Endothelial cell of umbilical vein (primary cell): Measurements from ENCODE around the gene RBMS3.

ENCODE experiments used
- CTCF ChIP-seq, 2 donors: IDR thresholded peaks; 1 replicate in 1 of 2; 2 replicates in 1 of 2; pipeline ENCODE4 v1.5.1; 2011; ENCODE audit warnings: low read length in 2 of 2, mild to moderate bottlenecking in 2 of 2, moderate library complexity in 2 of 2, control low read depth in 1 of 2, inconsistent platforms in 1 of 2, low read depth in 1 of 2; ENCODE audit not compliant: insufficient read depth in 1 of 2; ENCODE audit errors: extremely low read depth in 1 of 2
- FOS ChIP-seq: IDR thresholded peaks from 2 replicates; pipeline ENCODE4 v1.6.1; 2011; ENCODE audit warnings: mild to moderate bottlenecking, low read length, moderate library complexity, borderline replicate concordance; ENCODE audit not compliant: insufficient read depth
- MYC ChIP-seq: IDR thresholded peaks from one replicate; pipeline ENCODE4 v1.6.1; 2011; ENCODE audit warnings: mild to moderate bottlenecking, low read depth, low read length
- POLR2A ChIP-seq: IDR thresholded peaks from 2 replicates; pipeline ENCODE4 v1.6.1; 2012; ENCODE audit warnings: low read depth, mild to moderate bottlenecking, control low read depth, low read length

GRCh38 chr3:29635888-29636287 lies 355.0 kb downstream of the RBMS3 start:
- TF ChIP-seq CTCF (IDR thresholded peaks at IDR 0.05; ENCODE audit: extremely low read depth in 1 of 2, insufficient read depth in 1 of 2, low read depth in 1 of 2, low read length in 2 of 2) (no peak), POLR2A (no peak), MYC (no peak), FOS (no peak)
